HepG2 (cell line): Measurements from ENCODE around the gene TMEM107. TPM values are rescaled to one million over a fixed set of nuclear protein-coding genes. Genes with fewer than 3 reads are reported as not detected.
A peak's percentile ranks its signal among the peaks of the same experiment; 100 is the strongest.

Experiments used
- ARID5B ChIP-seq: IDR thresholded peaks from 2 replicates; pipeline ENCODE4 v1.4.0; 2020; ENCODE audit warnings: mild to moderate bottlenecking, missing genetic modification reagents
- ATF6 ChIP-seq: sonication (generic); formaldehyde crosslinking; conservative IDR thresholded peaks from 2 replicates; pipeline ENCODE4 v1.4.0; 2020; ENCODE audit warnings: missing genetic modification reagents
- HNF4A ChIP-seq: sonication (generic); formaldehyde crosslinking; IDR thresholded peaks from 2 replicates; pipeline ENCODE4 v1.4.0; 2020; ENCODE audit warnings: missing genetic modification reagents
- IRF1 ChIP-seq: sonication (generic); formaldehyde crosslinking; IDR thresholded peaks from 2 replicates; pipeline ENCODE4 v1.4.0; 2020; ENCODE audit warnings: low read depth, mild to moderate bottlenecking, missing genetic modification reagents
- MIXL1 ChIP-seq: IDR thresholded peaks from 2 replicates; pipeline ENCODE4 v1.6.1; 2016
- NR2C2 ChIP-seq: sonication (generic); formaldehyde crosslinking; IDR thresholded peaks from 2 replicates; pipeline ENCODE4 v1.4.0; 2020; ENCODE audit warnings: missing genetic modification reagents, mild to moderate bottlenecking, moderate library complexity, borderline replicate concordance
- PAF1 ChIP-seq: IDR thresholded peaks from 2 replicates; pipeline ENCODE4 v1.6.1; 2016; ENCODE audit warnings: missing genetic modification reagents, missing compliant biosample characterization
- POLR2A ChIP-seq, 2 experiments: IDR thresholded peaks; 2 replicates each; pipeline ENCODE4 v1.6.1; 2011; ENCODE audit warnings: low read depth in 2 of 2, low read length in 2 of 2, mild to moderate bottlenecking in 1 of 2, moderate library complexity in 1 of 2; ENCODE audit not compliant: insufficient read depth in 1 of 2
- RAD21 ChIP-seq: fragments of 450-650 bp; formaldehyde crosslinking; IDR thresholded peaks from 2 replicates; pipeline ENCODE4 v1.5.0; 2020; ENCODE audit warnings: mild to moderate bottlenecking
- RBAK ChIP-seq: sonication (generic); formaldehyde crosslinking; IDR thresholded peaks from 2 replicates; pipeline ENCODE4 v1.5.1; 2020; ENCODE audit warnings: mild to moderate bottlenecking, missing genetic modification reagents
- SRSF9 ChIP-seq: fragments of 200-400 bp; formaldehyde crosslinking; IDR thresholded peaks from 2 replicates; pipeline ENCODE4 v1.6.1; 2018; ENCODE audit warnings: borderline replicate concordance, mild to moderate bottlenecking, low read depth, low read length; ENCODE audit not compliant: insufficient read depth, poor library complexity, severe bottlenecking
- TFDP2 ChIP-seq: sonication (generic); formaldehyde crosslinking; IDR thresholded peaks from 2 replicates; pipeline ENCODE4 v1.4.0; 2020; ENCODE audit warnings: missing genetic modification reagents
- THAP9 ChIP-seq: sonication (generic); formaldehyde crosslinking; IDR thresholded peaks from 2 replicates; pipeline ENCODE4; 2020; ENCODE audit warnings: missing genetic modification reagents, mild to moderate bottlenecking, borderline replicate concordance
- ZBTB7B ChIP-seq: sonication (generic); formaldehyde crosslinking; IDR thresholded peaks from 2 replicates; pipeline ENCODE4 v1.4.0; 2020; ENCODE audit warnings: missing genetic modification reagents
- ZNF234 ChIP-seq: sonication (generic); formaldehyde crosslinking; conservative IDR thresholded peaks from 2 replicates; pipeline ENCODE4 v1.5.1; 2020; ENCODE audit warnings: mild to moderate bottlenecking, missing genetic modification reagents
- ZNF253 ChIP-seq: sonication (generic); formaldehyde crosslinking; IDR thresholded peaks from 2 replicates; pipeline ENCODE4 v1.8.0; 2022; ENCODE audit warnings: mild to moderate bottlenecking, missing genetic modification reagents, borderline replicate concordance
- ZNF383 ChIP-seq: sonication (generic); formaldehyde crosslinking; IDR thresholded peaks from 2 replicates; pipeline ENCODE4 v1.4.0; 2020; ENCODE audit warnings: missing genetic modification reagents, mild to moderate bottlenecking, borderline replicate concordance
- ZNF430 ChIP-seq: sonication (generic); formaldehyde crosslinking; IDR thresholded peaks from 2 replicates; pipeline ENCODE4 v1.9.0; 2021; ENCODE audit warnings: mild to moderate bottlenecking, missing genetic modification reagents
- ZNF670 ChIP-seq: sonication (generic); formaldehyde crosslinking; IDR thresholded peaks from 2 replicates; pipeline ENCODE4 v1.8.0; 2022; ENCODE audit warnings: mild to moderate bottlenecking, missing genetic modification reagents, borderline replicate concordance
- ZSCAN30 ChIP-seq: sonication (generic); formaldehyde crosslinking; IDR thresholded peaks from 2 replicates; pipeline ENCODE4 v1.5.0; 2020; ENCODE audit warnings: mild to moderate bottlenecking, missing genetic modification reagents
- polyA plus RNA-seq, 8 experiments: library from polyadenylated mRNA; depleted of rRNA in 3 of 8; stranded (reverse) in 7 of 8; unstranded in 1 of 8; fragments of >200 nt; fragmentation: Illumina TruSeq in 4 of 8; extraction: Trizol in 4 of 8; gene quantifications; 2 replicates each; pipeline versions ENCODE4 v1.2.1 to v1.2.3, GENCODE V29; 2011 to 2016; ENCODE audit warnings: low read depth in 4 of 8, missing spikeins in 1 of 8, mixed read lengths in 1 of 8; ENCODE audit not compliant: insufficient read depth in 1 of 8
- total RNA-seq, 5 experiments: library from RNA; depleted of rRNA; stranded (reverse); fragments of >200 nt; fragmentation: Illumina TruSeq; extraction: Trizol; gene quantifications; 2 replicates each; pipeline ENCODE4 v1.2.3, GENCODE V29; 2016; ENCODE audit warnings: low read depth in 1 of 5

Gene TMEM107
- total and polyA plus RNA-seq, 2 of the 13 experiments (the other 11 are each of a cell fraction or from before 2014, with no cell fraction given), result 7.2 to 15.3 TPM

- TF ChIP-seq SRSF9, result no peak
- TF ChIP-seq ARID5B (CRISPR knock-in tag), result peak; percentile 73; the same call in 1 of the 2 replicates
- no peak for TF ChIP-seq PAF1 (CRISPR knock-in tag)
- no peak for TF ChIP-seq ATF6 (CRISPR knock-in tag)
- TF ChIP-seq IRF1 (CRISPR knock-in tag), result no peak
- TF ChIP-seq RAD21 (CRISPR knock-in tag), result no peak
- TF ChIP-seq ZNF670 (CRISPR knock-in tag), result no peak
- no peak for TF ChIP-seq ZNF234 (CRISPR knock-in tag)
- peak; percentile 21; the same call in 1 of the 2 replicates for TF ChIP-seq MIXL1 (CRISPR knock-in tag)
- 0 out of 2 replicates have a peak, but pooled peaks have one; percentile 30 for TF ChIP-seq ZNF430 (CRISPR knock-in tag)
- TF ChIP-seq ZNF383 (CRISPR knock-in tag), result no peak
- TF ChIP-seq ZNF253 (CRISPR knock-in tag), result no peak
- no peak for TF ChIP-seq RBAK (CRISPR knock-in tag)
- TF ChIP-seq ZBTB7B (CRISPR knock-in tag), result no peak
- no peak for TF ChIP-seq THAP9 (CRISPR knock-in tag)
- no peak for TF ChIP-seq HNF4A
- no peak for TF ChIP-seq ZSCAN30 (CRISPR knock-in tag)
- TF ChIP-seq POLR2A (IDR thresholded peaks at IDR 0.05; ENCODE audit: insufficient read depth in 1 of 2, low read depth in 2 of 2, low read length in 2 of 2), result no peak
- peak; percentile 61 for TF ChIP-seq TFDP2 (CRISPR knock-in tag)
- no peak for TF ChIP-seq NR2C2 (CRISPR knock-in tag)
Measured at GRCh38 chr17:8153525-8153956, 22.6 kb downstream of the TMEM107 start (continued).
